HG02852 (cell line): ENCODE measurements around the gene GALC.
A peak's percentile ranks its signal among the peaks of the same experiment; 100 is the strongest.

Experiments
- ATAC-seq: cut with Tn5 transposase; IDR thresholded peaks from one replicate; pipeline ENCODE4 v1.9.1; 2021; ENCODE audit warnings: mild to moderate bottlenecking, moderate library complexity; ENCODE audit not compliant: unreplicated experiment

GALC gene

DNA sequence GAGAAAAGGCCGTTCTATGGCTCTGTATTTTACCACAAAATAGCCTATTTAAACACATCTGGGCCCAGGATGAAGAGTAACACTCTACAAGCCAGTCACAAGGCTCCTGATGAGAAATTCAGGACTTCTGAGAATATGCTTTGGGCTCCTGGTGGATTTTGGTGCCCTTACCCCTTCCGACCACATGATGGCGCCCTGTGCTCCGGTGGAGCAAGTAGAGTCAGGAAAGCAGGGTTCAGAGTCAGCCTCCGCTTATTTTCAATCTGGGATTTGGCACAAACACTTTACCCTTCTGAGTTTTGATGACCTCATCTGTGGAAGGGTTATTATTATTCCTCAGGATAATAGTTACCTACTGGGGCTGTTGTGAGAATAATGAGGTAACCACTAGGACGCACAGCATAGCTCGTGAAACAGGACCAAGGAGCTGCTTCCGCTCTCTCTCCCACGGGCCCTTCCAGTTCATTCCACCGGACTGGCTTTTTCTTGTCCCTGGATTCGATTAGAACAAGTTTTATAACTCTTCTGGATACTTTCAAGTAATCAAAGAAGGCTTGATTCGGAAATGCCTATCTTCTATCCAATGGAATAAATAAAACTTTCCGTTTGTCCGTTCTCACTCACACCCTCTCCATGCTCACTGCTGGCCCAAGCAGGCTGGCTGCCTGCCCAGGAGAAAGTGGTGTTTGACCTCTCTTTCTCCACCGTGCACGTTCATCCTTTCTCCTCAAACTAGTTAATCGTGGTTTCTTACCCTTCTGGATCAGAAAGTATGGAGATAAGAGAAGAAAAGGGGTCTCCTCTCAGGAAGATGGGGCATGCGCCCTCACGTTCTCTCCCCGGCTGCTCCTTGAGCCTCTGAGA, 104.6 kb downstream of the GALC start:
- peak; percentile 54 for ATAC-seq

DNA sequence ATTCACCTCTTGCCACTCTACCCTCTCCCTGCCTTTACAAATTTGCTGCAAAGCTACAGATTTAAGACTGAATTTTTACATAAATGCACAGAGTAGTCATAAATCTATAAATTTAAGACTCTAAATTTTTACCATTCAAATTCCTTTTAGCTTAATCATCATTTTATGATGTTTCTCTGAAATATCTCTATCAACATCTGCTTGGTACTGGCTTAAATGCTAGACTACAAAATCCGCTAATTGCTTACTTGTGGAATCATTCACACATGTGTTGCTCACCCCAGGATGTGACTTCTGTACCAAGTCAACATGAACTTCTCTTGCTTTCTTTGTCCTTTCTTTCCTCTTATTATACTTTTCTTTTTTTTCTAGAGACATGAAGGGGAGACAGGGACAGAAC, 109.2 kb downstream of the GALC start:
- no peak for ATAC-seq
